ENCODE data around the gene TMEM179.

The TMEM179 gene

DNA sequence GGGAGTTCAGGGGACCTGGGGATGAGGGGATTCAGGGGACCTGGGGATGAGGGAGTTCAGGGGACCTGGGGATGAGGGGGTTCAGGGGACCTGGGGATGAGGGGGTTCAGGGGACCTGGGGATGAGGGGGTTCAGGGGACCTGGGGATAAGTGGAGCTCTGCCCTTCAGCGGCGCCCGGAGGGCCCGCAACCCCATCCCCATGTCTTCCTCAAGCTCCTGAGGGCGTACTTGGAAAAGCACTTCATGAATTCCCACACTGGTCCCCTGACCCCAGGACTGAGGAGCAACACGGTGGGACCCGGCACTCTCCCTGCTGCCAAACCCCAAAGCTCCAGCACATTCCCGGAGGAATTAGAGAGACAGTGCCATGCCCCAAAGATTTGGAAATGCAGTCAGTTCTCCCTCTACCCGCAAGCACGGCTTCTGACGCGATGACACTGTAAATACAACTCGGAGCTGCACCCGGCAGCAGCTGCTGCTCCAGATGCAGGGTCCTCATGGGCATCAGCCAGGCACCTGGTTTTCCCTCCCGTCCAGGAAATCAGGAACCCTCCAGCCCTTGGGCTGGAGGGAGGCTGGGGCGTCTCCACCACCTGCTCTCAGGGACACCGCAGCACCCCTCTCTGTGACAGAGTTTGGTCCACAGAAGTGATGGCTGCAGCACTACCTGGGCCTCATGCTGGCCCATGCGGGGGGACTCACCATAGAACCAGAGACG lies 57.8 kb downstream of the TMEM179 start:
- Histone ChIP-seq H3K27me3 (ENCODE audit: control insufficient read depth in 1 of 2, insufficient read depth in 2 of 2, low read length in 2 of 2) (peaks cover 4 to 19% of the 10 kb centered on the region in 2 donors), H3K4me1 (ENCODE audit: control insufficient read depth, insufficient read depth, low read length) (no peaks in the 10 kb centered on the region), H3K9ac (ENCODE audit: low read length in 2 of 2) (no peak overlapping the region), H3K27ac (ENCODE audit: low read length) (no peak overlapping the region), H3K36me3 (ENCODE audit: control insufficient read depth in 2 of 2, insufficient read depth in 2 of 2, low read length in 2 of 2) (no peaks in the 10 kb centered on the region), H3K4me3 (ENCODE audit: low read length in 2 of 2) (no peak overlapping the region), H3K9me3 (ENCODE audit: control insufficient read depth in 2 of 2, low read length in 2 of 2) (peaks cover 0 to 3% of the 10 kb centered on the region in 2 donors)

DNA sequence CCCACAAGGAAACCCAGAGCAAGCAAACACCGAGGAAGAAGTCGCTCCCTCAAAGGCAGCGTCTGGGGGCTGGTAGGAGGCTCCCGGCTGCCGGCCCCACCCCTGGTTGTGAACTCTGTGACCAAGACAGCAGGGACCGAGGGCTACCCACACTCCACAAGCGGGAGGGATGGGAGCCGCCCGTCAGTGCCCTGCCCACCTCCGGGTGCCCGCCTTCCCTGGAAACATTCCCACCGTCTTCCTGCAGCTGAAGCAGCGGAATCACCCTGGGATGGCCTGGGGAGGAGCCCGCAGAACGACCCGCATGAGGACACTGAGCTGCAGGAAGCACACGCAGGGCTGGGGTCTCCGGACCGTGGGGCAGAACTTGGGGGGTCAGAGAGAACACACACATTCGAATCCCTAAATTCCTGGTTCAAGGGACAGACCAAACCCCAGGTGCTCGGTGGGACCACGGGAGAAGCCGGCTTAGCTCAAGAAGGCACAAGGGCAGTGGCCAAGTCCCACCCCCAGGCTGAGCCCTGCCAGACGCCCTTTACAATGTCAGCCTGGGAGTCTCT lies 58.5 kb downstream of the TMEM179 start:
- Histone ChIP-seq H3K9ac (ENCODE audit: low read length in 2 of 2) (no peak overlapping the region), H3K4me3 (ENCODE audit: low read length in 2 of 2) (peak overlapping the region in 1 of 2 donors; percentile 8), H3K36me3 (ENCODE audit: control insufficient read depth in 2 of 2, insufficient read depth in 2 of 2, low read length in 2 of 2) (no peaks in the 10 kb centered on the region), H3K27ac (ENCODE audit: low read length) (no peak overlapping the region), H3K27me3 (ENCODE audit: control insufficient read depth in 1 of 2, insufficient read depth in 2 of 2, low read length in 2 of 2) (peaks cover 7 to 19% of the 10 kb centered on the region in 2 donors), H3K9me3 (ENCODE audit: control insufficient read depth in 2 of 2, low read length in 2 of 2) (peaks cover 0 to 3% of the 10 kb centered on the region in 2 donors), H3K4me1 (ENCODE audit: control insufficient read depth, insufficient read depth, low read length) (no peaks in the 10 kb centered on the region)

DNA sequence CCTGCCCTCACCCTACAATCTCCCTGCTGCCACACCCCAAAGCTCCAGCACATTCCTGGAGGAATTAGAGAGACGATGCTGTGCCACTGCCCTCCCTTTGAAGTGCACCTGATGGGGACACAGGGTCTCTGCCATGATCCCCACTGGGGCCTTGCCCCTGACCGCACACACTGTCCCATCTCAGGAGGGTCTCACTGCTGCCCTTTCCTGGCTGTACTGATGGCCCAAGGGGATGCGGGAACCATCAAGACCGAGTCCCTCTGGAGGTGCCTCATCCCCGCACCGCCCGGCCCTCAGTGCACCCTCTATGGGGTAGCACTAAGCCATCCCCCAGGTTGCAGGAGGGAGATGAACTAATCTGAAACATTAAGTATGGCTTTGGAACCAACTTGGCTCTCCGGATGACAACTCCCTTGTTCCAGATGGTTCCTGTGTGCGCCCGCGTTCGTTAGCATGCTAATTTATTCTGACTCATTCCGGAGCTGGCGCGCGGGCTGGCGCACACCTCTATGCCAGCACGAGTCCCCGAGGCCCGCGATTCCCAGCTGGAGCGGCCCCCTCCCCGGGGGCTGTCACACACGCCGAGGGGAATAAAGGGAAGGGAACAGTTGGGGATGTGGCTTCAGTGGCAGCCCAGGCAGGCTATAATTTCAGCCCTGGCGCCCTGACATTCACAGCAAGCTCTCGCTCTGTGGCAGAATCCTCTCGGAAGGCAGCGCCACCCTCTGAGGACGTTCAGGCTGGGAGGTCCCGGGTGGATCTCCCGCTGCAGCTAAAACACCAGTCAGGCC lies 59.2 kb downstream of the TMEM179 start:
- H3K4me1 ChIP-seq (ENCODE audit: control insufficient read depth, insufficient read depth, low read length): no peaks in the 10 kb centered on the region
- H3K36me3 ChIP-seq (ENCODE audit: control insufficient read depth in 2 of 2, insufficient read depth in 2 of 2, low read length in 2 of 2): no peaks in the 10 kb centered on the region
- H3K27ac ChIP-seq (ENCODE audit: low read length): no peak overlapping the region
- peaks cover 7 to 19% of the 10 kb centered on the region in 2 donors for H3K27me3 ChIP-seq (ENCODE audit: control insufficient read depth in 1 of 2, insufficient read depth in 2 of 2, low read length in 2 of 2)
- no peak overlapping the region for H3K4me3 ChIP-seq (ENCODE audit: low read length in 2 of 2)
- H3K9ac ChIP-seq (ENCODE audit: low read length in 2 of 2): no peak overlapping the region
- peaks cover 0 to 3% of the 10 kb centered on the region in 2 donors for H3K9me3 ChIP-seq (ENCODE audit: control insufficient read depth in 2 of 2, low read length in 2 of 2)

- Histone ChIP-seq H3K9me3 (ENCODE audit: control insufficient read depth in 2 of 2, low read length in 2 of 2) (no peaks in the 10 kb centered on the region), H3K27me3 (ENCODE audit: control insufficient read depth in 1 of 2, insufficient read depth in 2 of 2, low read length in 2 of 2) (peaks cover 7 to 18% of the 10 kb centered on the region in 2 donors), H3K4me3 (ENCODE audit: low read length in 2 of 2) (no peak overlapping the region), H3K36me3 (ENCODE audit: control insufficient read depth in 2 of 2, insufficient read depth in 2 of 2, low read length in 2 of 2) (no peaks in the 10 kb centered on the region), H3K4me1 (ENCODE audit: control insufficient read depth, insufficient read depth, low read length) (no peaks in the 10 kb centered on the region), H3K27ac (ENCODE audit: low read length) (no peak overlapping the region), H3K9ac (ENCODE audit: low read length in 2 of 2) (no peak overlapping the region)
These were observed 60.1 kb downstream of the TMEM179 start for GRCh38 chr14:104544362-104544961.

- Histone ChIP-seq H3K27me3 (ENCODE audit: control insufficient read depth in 1 of 2, insufficient read depth in 2 of 2, low read length in 2 of 2) (peaks cover 7 to 15% of the 10 kb centered on the region in 2 donors), H3K36me3 (ENCODE audit: control insufficient read depth in 2 of 2, insufficient read depth in 2 of 2, low read length in 2 of 2) (no peaks in the 10 kb centered on the region), H3K9me3 (ENCODE audit: control insufficient read depth in 2 of 2, low read length in 2 of 2) (no peaks in the 10 kb centered on the region)
These were observed 61.4 kb downstream of the TMEM179 start for GRCh38 chr14:104542871-104543830.

DNA sequence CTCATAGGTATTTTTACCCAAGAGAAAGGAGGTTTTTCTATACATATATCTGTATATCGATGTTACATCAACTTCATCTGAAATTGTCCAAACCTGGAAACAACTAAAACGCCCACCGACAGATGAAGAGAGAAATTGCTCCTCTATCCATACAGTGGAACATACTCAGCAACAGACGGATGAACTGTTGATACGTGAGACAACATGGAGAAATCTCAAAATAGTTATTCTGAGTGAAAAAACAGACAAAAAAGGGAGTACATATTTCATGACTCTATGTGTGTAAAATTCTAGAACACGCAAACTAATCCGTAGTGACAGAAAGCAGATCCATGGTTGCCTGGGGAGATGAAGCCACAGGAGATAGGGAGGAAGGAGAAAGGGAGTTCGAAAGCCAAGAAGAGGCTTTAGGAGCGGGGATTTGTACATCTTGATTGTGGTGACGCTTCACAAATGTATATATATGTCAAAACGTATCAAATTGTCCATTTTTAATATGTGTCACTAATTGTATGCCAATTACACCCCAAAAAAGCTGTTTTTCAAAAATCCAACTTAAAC lies 62.6 kb downstream of the TMEM179 start:
- Histone ChIP-seq H3K4me1 (ENCODE audit: control insufficient read depth, insufficient read depth, low read length) (no peaks in the 10 kb centered on the region), H3K9me3 (ENCODE audit: control insufficient read depth in 2 of 2, low read length in 2 of 2) (no peaks in the 10 kb centered on the region), H3K36me3 (ENCODE audit: control insufficient read depth in 2 of 2, insufficient read depth in 2 of 2, low read length in 2 of 2) (no peaks in the 10 kb centered on the region), H3K27me3 (ENCODE audit: control insufficient read depth in 1 of 2, insufficient read depth in 2 of 2, low read length in 2 of 2) (peaks cover 7 to 10% of the 10 kb centered on the region in 2 donors), H3K27ac (ENCODE audit: low read length) (no peak overlapping the region), H3K4me3 (ENCODE audit: low read length in 2 of 2) (no peak overlapping the region), H3K9ac (ENCODE audit: low read length in 2 of 2) (no peak overlapping the region)

More at GRCh38 chr14:104542871-104543830, 61.4 kb downstream of the TMEM179 start:
- Histone ChIP-seq H3K4me1 (ENCODE audit: control insufficient read depth, insufficient read depth, low read length) (no peaks in the 10 kb centered on the region), H3K9ac (ENCODE audit: low read length in 2 of 2) (no peak overlapping the region), H3K27ac (ENCODE audit: low read length) (no peak overlapping the region), H3K4me3 (ENCODE audit: low read length in 2 of 2) (no peak overlapping the region)
